Activated CD4-positive, alpha-beta T cell treated with anti-CD3 and anti-CD28 coated beads, Interleukin-2, amount 50 U/mL, for 48 hours (primary cell): ENCODE measurements around the gene OPRPN.

ENCODE experiments used
- DNase-seq, 2 experiments: peaks; one replicate each; pipeline ENCODE4 v3.0.0-alpha.2; 2020

Gene OPRPN

DNA sequence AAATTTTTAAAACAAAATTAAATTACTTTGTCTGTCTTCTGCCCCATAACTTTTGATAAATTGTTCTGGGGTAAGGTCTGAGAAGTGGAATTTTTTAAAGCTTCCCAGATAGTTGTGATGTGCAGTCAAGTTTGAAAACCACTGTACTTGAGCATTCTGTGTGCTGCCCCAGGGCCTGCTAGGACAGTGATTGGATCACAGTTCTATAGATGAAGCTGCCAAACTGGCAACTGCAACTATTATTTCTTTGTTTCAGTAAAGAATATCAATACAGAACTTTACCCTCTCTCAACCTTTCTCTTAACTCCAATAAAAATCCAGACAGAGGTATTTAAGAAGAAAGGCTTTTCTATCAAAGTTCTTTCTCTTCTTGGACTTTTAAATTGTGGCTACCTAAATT, at the start of gene OPRPN:
Gene OPRPN (plus strand): TSS at position 361 of the 400 bp plus-strand sequence. CDS start 1,346 bp downstream, outside the sequence.
- DNase-seq: no peak

- no peak for DNase-seq
Measured at GRCh38 chr4:70356185-70356584, 41.6 kb upstream of the OPRPN start.

DNA sequence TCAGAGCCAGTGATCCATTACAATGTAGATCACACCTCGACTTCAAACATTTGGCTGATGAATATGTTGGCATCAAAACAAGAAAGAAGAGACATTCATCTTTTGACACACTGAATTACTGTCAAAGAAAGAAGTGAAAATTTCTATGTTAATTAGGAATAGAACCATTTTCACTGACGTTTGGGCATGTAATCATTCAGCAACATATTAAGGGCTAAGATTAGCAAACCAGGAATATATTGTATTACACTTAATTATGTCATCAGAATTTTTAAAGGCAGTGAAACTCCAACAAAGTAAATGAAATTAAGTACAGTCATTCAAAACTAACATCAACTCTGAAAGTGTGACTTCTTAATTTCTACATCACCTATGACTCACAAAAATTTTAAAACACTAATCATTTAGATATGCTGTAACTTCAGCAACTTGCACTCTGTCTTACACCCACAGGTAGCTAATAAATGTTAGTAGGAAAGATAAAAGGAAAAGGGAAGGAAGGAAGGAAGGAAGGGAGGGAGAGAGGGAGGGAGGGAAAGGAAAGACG, 38.6 kb upstream of the OPRPN start:
- DNase-seq: no peak

- DNase-seq: no peak
Measured at GRCh38 chr4:70360460-70360859, 37.3 kb upstream of the OPRPN start, which contains the start of gene SMR3A. TSS of gene SMR3A (plus strand) at chr4:70360760. CDS start at chr4:70362116, 1,356 bp downstream.

- DNase-seq: no peak
Measured at GRCh38 chr4:70364002-70364401, 33.7 kb upstream of the OPRPN start.

- DNase-seq: no peak
Measured at GRCh38 chr4:70365479-70365878, 32.3 kb upstream of the OPRPN start.

DNA sequence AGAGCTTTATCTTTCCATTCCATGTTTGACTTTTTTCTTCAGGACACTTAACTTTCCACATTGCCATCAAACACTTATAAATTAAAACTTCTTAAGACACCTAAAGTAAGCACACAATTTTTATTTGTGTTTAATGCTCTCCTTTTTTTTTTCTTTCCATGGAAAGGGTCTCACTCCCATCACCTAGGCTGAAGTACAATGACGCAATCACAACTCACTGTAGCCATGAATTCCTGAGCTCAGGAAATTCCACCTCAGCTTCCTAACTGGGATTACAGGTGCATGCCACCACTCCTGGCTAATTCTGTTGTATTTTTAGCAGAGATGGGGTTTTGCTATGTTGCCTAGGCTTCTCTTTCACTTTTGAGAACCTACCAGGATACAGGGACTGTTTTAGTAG, 29.9 kb upstream of the OPRPN start:
- no peak for DNase-seq

- DNase-seq: no peak
Measured at GRCh38 chr4:70371987-70372386, 25.8 kb upstream of the OPRPN start.

DNA sequence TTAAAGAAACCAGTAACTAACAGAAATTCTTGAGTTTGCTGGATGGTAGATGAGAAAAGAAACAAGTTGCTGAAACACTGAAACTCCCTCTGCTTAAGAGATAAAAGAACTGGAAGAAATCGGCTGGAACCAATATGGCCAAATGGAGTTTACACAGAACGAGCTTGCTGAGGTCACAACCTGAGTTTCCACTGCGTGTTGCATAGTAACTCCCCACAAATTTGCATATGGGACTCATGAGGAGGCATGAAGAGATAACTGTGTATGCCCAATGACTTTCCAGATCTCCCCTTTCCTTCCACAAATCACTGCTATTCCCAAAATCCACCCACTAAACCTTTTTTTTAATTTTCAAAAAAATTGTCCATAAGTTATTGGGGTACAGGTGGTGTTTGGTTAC, 25.0 kb upstream of the OPRPN start:
- no peak for DNase-seq

DNA sequence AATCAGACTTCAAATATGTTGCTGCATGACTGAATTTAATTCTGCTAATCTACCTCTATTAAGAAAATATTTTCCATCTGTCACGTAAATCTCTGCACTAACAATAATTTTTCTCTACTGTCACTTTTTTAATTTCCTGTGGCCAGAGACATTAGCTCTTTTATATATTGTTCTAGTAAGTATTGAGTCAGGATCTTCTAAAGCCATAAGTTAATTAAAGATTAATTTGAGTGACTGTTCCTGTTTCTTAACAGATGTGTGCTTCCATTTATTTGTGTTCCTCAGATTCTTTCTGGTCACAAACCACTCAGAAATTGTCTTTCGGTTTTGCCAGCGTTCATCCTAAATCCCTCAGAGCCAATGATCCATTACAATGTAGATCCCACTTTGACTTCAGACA, 17.2 kb upstream of the OPRPN start:
- DNase-seq: no peak

DNA sequence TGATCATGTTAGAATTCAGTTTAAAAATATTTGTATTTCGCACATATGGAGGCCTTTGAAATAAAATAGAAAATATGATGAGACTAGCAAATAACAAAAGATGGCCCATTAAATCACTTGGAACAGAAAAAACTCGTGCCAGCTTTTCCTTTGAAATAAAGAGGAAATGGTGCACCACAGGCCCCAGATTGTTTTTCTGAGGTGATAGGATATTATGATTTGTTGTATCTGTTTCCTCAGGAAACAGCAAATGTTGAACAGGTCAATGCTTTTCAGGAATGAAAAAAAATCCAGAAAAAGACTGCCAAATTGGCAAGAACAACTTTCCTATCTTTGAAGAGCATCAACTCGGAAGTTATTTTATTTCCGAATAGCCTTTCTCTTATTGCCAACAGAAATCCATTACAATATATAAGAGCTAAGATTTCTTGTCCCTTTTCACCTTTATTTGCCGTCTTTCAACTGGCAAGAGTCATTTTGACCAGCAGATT, 15.0 kb upstream of the OPRPN start, which contains the start of gene SMR3B:
Gene SMR3B (plus strand): TSS at position 441 of the 491 bp plus-strand sequence. CDS start 1,380 bp downstream, outside the sequence.
- no peak for DNase-seq

DNA sequence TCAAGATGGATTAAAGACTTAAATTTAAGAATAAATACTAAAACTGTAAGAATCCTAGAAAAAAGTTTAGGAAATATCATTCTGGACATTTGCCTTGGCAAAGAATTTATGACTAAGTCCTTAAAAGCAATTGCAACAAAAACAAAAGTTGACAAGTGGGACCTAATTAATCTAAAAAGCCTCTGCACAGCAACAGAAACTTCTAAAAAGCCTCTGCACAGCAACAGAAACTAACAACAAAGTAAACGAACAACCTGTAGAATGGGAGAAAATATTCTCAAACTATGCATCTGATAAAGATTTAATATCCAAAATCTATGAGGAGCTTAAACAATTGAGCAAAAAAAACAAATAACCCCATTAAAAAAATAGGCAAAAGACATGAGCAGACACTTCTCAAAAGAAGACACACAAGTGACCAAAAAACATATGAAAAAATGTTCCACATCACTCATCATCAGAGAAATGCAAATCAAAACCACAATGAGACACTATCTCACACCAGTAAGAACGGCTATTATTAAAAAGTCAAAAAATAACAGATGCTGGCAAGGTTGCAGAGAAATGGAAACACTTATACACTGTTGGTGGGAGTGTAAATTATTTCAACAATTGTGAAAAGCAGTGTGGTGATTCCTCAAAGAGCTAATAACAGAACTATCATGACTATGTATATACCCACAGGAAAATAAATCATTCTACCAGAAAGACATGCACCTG, 5.5 kb upstream of the OPRPN start:
- DNase-seq: no peak

- DNase-seq: no peak
Measured at GRCh38 chr4:70399319-70399718, 1.6 kb downstream of the OPRPN start.

- DNase-seq: no peak
Measured at GRCh38 chr4:70402762-70403161, 5.0 kb downstream of the OPRPN start.

- DNase-seq: no peak
Measured at GRCh38 chr4:70405765-70406164, 8.0 kb downstream of the OPRPN start.

DNA sequence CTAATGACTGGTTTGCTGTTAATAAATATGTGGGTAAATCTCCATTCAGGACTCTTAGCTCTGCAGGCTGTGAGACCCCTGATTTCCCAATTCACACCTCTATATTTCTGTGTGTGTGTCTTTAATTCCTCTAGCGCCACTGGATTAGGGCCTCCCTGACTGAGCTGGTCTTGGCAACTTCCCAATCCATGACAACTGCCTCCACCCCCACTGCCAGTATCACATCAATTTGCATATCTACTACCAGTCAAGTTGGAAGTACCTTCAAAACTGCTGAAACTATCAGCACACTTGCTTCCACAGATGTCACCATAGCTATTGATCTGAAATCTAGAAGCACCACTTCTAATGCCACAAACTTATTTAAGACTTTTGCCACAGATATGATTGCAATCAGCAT, 27.6 kb downstream of the OPRPN start:
- DNase-seq: no peak

DNA sequence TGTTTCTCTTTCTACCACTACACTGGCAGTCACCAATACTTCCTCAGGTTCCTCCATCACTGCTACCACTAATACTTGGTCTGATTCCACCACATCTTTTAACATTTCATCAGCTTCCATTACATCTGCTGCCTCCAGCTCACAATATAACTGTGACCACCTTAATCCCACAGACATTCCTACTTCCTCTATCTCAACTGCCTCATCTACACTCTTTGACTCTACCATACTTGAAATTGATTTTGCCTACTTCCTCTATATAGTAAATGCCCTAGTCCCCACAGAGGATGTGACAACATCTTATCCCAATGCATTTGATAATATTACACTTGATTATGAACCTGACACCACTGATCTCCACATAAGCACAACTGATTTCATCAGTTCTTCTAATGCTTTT, 29.0 kb downstream of the OPRPN start:
- DNase-seq: no peak

DNA sequence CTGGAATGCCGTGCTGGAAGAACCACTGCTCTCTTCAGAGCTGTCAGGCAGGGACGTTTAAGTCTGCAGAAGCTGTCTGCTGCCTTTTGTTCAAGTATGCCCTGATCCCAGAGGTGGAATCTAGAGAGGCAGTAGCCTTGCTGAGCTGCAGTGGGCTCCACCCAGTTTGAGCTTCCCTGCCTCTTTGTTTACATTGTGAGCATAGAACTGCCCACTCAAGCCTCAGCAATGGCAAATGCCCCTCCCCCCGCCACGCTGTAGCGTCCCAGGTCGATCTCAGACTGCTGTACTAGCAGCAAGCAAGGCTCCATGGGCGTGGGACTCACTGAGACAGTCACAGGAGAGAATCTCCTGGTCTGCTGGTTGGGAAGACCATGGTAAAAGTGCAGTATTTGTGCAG, 39.5 kb downstream of the OPRPN start:
- no peak for DNase-seq

GRCh38 chr4:70442474-70442873, 44.7 kb downstream of the OPRPN start:
- no peak for DNase-seq

DNA sequence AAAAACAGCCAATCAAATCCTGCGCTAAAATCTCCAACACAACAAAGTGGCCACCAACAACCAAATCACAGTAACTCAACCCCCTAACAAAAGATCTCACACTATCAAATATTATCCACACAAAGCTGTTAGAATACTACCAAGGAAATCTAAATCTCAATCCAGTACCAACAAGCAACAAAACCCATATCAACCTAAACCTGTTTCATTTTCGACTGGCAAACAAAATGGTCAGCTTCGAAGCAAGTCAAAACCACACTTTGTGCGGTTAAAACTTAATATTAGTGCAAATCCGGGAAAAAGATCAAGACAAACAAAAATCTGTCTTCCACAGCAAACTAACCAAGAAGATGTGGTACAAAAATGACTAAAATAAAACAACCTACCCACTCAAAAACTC, 45.6 kb downstream of the OPRPN start:
- DNase-seq: no peak

- no peak for DNase-seq
Measured at GRCh38 chr4:70449220-70449619, 51.5 kb downstream of the OPRPN start.

GRCh38 chr4:70452946-70453345, 55.2 kb downstream of the OPRPN start:
- no peak for DNase-seq
